ENCODE data around the gene PDE6B. TPM values are rescaled to one million over a fixed set of nuclear protein-coding genes. Genes with fewer than 3 reads are reported as not detected.
"Not testable (repeated sequence)": the region's sequence is repeated elsewhere in the genome, so short reads cannot be mapped to it uniquely, and the experiment has no call there.

The PDE6B gene
- polyA plus RNA-seq, 3 donors: 0.76 to 1.7 (median 1.2) TPM

DNA sequence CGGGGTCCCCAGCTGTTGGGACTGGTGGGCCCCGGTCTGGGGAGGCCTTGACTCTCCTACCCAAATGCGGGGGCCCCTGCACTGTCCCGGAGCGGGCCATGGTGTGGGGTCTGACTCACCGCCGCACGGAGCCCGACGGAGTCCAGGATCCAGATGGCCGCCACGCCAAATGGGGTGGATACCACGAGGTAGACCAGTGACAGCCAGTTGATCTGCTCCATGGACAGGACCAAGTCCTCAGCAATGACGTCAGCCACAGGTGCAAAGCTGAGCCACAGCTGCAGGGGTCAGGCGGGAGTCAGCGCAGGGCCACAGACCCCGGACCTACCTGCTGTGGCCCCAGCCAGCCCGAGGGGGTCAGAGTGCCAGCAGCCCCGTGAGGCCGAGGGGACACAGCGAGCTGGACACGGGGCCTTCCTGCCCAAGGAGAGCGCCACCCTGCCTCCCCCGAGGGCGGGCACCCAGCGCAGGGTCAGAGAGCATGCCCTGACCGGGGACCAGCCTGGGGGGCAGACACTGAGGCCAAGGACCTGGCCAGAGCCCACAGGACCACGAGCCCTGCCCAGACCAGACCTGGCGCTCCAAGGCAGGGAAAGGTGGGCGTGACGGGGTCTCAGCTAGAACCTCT is 61.2 kb downstream of the PDE6B start:
- 92 to 95% (median 94%) methylated on average over 26 to 31 of the region's 31 CpGs for WGBS, 3 donors
- H3K27ac ChIP-seq (ENCODE audit: low read depth, low read length): no peak overlapping the region

GRCh38 chr4:687048-687970 is 61.9 kb downstream of the PDE6B start:
- H3K27ac ChIP-seq (ENCODE audit: low read depth, low read length): no peak overlapping the region
- WGBS, 3 donors: 35 to 61% (median 43%) methylated on average over 33 to 38 of the region's 38 CpGs

GRCh38 chr4:687971-688853 is 62.8 kb downstream of the PDE6B start:
- WGBS, 3 donors: 53 to 83% (median 77%) methylated on average over 22 to 26 of the region's 26 CpGs
- H3K27ac ChIP-seq (ENCODE audit: low read depth, low read length): no peak overlapping the region

DNA sequence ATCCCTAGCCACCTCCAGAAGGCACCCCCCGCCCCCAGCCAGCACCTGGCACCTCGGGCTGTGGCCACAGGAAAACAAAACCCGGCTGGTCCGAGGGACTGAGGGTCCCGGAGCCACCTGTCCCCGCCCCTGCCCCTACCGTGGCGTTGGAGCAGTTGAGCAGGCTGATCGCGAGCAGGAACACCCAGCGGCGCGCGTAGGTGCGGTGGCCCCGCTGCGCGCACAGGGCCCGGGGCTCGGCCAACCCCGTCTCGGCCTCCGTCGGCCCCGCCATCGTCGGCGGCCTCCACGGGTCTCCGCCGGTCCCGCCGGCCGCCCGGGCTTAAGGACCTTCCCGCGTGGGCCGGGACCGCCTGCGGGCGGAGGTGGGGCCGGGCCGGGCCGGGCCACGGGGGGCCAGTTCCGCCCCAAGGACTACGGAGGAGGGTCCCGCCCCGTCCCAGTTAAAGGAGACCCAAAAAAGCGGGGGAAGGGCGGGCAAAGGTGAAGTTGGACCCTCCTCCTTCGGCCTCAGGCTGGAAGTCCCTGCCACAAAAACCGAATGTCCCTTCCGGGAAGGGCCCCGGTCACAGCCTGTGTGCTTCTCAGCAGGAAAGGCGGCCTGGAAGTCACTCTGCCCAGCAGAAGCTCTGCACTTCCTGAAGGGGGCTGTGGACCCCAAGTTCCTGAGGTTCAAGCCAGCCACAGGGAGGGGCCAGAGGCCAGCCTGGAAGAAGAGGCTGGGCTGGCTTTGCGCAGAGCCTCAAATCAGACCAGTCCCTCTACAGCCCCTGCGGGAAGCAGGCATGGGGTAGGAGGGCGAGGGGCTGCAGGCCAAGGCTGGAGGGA is 63.7 kb downstream of the PDE6B start, which contains the start of gene SLC49A3:
Gene SLC49A3, minus strand, starts transcription at position 298 of the 828 bp plus-strand sequence. Its CDS starts 24 bp downstream, at position 274.
- 6 to 22% (median 9%) methylated on average over 37 to 59 of the region's 59 CpGs for WGBS, 3 donors
- H3K27ac ChIP-seq (ENCODE audit: low read depth, low read length): no peak within 1 kb of the TSS

- 70 to 88% (median 73%) methylated on average over 8 of the region's 8 CpGs for WGBS, 3 donors
- H3K27ac ChIP-seq (ENCODE audit: low read depth, low read length): no peak overlapping the region
Measured at GRCh38 chr4:689723-690122, 64.3 kb downstream of the PDE6B start.

GRCh38 chr4:692771-693554 is 67.6 kb downstream of the PDE6B start:
- H3K27ac ChIP-seq (ENCODE audit: low read depth, low read length): no peak overlapping the region
- WGBS, 3 donors: 67 to 85% (median 83%) methylated on average over 31 to 32 of the region's 32 CpGs

DNA sequence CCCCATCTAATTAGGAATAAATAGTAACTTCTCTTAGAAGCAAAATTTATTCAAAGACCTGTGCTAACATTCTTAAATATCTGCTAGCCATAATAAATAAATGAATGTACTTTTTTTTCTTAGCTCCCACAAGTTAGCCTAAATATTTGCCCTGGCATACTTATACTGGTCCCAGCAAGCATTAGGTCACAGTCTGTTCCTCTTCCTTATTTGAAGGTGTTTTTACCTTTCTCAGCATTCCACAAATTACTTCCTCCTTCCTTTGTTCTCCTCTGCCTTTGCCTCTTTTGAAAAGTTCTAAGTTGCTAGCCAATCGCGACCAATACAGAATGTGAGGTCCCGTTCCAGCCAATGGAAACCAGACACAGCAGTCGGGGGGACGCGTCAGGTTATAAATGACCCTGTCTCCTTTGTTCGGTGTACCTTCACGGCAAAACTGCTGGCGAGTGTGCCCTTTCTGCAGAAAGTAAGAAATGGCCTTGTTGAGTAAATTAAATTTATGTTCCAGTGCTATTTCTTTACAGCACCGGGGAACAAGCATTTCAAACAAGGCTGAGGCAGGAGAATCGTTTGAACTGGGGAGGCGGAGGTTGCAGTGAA is 69.1 kb downstream of the PDE6B start:
- not testable (repeated sequence) for H3K27ac ChIP-seq (ENCODE audit: low read depth, low read length)
- WGBS, 3 donors: 77 to 85% (median 84%) methylated on average over 12 of the region's 12 CpGs

- H3K27ac ChIP-seq (ENCODE audit: low read depth, low read length): no peak overlapping the region
- WGBS, 3 donors: 70 to 86% (median 82%) methylated on average over 27 of the region's 27 CpGs
Measured at GRCh38 chr4:699816-700580, 74.6 kb downstream of the PDE6B start.

DNA sequence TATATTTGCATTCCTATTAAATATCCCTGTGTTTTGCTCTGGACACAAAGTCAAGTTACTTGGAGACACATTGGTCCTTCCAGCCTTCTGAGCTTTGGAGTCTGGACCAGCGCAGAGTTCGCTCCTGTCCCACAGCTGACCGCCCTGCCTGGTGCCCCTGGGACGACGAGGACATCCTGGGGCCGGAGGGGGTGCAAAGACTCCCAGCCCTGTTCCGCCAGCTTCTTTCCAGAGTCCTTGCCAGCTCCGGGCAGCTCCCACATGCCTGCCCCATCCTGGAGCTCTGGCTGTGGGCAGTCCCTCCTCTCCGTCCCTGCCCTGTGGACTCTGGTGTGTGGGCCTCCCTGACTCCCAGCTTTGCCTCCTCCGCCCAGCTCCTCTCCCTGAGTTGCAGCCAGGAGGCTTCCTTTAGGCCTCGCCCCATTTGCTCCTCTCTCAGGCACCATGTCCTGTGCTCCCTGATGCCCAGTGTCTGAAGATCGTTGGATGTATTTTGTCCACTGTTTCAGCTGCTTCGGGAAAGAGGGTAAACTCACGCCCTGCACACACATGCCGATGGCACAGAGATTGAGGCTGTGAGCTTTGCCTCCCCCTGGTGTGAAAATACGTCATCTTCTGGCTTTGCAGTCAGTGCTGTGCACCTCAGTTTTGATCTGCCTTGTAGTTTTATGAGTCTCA is 75.4 kb downstream of the PDE6B start:
- H3K27ac ChIP-seq (ENCODE audit: low read depth, low read length): no peak overlapping the region
- 53 to 78% (median 60%) methylated on average over 15 to 16 of the region's 16 CpGs for WGBS, 3 donors

- no peak overlapping the region for H3K27ac ChIP-seq (ENCODE audit: low read depth, low read length)
- WGBS, 3 donors: 68 to 87% (median 78%) methylated on average over 7 of the region's 7 CpGs
Measured at GRCh38 chr4:702618-703048, 77.3 kb downstream of the PDE6B start.

DNA sequence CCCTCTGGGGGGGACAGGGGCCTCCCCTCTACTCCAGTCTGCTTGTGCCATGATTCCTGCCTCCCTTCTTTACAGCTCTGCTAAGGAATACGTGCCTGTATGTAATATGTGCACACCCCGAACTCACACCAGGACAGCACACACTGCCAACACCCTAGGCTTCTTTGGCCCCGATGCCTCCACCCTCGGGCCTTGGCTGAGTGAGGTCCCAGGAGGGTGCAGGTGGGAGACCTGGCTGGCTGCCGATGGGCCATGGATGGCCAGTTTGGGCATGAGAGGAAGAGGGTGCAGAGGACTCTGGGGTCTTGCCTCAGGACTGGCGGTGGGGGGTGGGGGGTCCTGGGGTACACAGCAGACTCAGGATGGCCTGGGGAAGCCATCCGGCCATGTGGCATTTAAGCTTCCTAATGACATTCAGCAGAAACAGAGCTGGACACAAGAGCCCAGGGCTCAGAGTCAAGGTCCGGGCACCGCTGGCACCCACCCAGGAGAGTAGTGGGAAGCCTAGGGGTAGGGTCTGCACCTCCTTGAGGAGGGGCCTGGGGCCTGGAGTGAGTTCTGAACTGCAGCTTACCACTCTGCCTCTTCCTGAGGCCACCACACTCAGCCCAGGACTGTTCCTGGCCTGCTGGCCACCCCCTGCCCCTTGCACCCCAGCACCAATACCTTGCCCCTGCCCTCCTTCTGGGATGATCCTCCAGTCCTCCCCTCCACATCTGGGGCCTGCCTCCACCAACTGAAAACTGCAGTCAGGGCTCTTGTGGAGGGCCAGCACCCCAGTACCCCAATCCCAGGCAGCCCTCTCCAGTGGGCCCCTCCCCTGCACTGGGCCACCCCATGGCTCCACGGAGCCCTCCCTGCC is 78.2 kb downstream of the PDE6B start:
- H3K27ac ChIP-seq (ENCODE audit: low read depth, low read length): no peak overlapping the region
- 83 to 87% (median 84%) methylated on average over 9 to 10 of the region's 10 CpGs for WGBS, 3 donors

- WGBS, 3 donors: 92 to 93% (median 92%) methylated on average over 42 to 46 of the region's 46 CpGs
- H3K27ac ChIP-seq (ENCODE audit: low read depth, low read length): no peak overlapping the region
Measured at GRCh38 chr4:704198-704891, 79.0 kb downstream of the PDE6B start.

GRCh38 chr4:704971-705277 is 79.6 kb downstream of the PDE6B start:
- H3K27ac ChIP-seq (ENCODE audit: low read depth, low read length): no peak overlapping the region
- 94 to 100% (median 95%) methylated on average over 1 of the region's 1 CpG for WGBS, 3 donors
